WTC11 (cell line): ENCODE results near the gene SLIT1. TPM values are rescaled to one million over a fixed set of nuclear protein-coding genes. Genes with fewer than 3 reads are reported as not detected.

Experiments used
- ATAC-seq: fragments of 200-7000 bp; cut with Tn5 transposase; 2 replicates; pipeline ENCODE4 v1.10.0; 2021; ENCODE audit warnings: mild to moderate bottlenecking, moderate library complexity
- CTCF ChIA-PET: fragments of 300-600 bp; sonication (Branson Sonifier 250); formaldehyde crosslinking; loops from one replicate; lab custom pipeline; 2021; ENCODE audit warnings: antibody characterized with exemption; lab: Charles Lee
- POLR2A ChIA-PET: fragments of 350-600 bp; sonication (Branson Sonifier 250); formaldehyde crosslinking; loops from one replicate; lab custom pipeline; 2021; ENCODE audit warnings: antibody characterized with exemption; lab: Charles Lee
- DNase-seq: peaks from one replicate; pipeline ENCODE4 v3.0.0; 2021; ENCODE audit warnings: low spot score
- H3K27ac Mint-ChIP-seq: 2 replicates; pipeline ENCODE4 v1.8.0; 2021; ENCODE audit warnings: mixed read lengths
- H3K27me3 Mint-ChIP-seq: 2 replicates; pipeline ENCODE4 v1.8.0; 2021; ENCODE audit warnings: low read depth, mild to moderate bottlenecking, moderate library complexity, mixed read lengths
- H3K36me3 Mint-ChIP-seq: 2 replicates; pipeline ENCODE4 v1.8.0; 2021; ENCODE audit warnings: mixed read lengths
- H3K4me1 Mint-ChIP-seq: 2 replicates; pipeline ENCODE4 v1.8.0; 2022; ENCODE audit warnings: mixed read lengths
- H3K4me3 Mint-ChIP-seq: 2 replicates; pipeline ENCODE4 v1.8.0; 2021; ENCODE audit warnings: mild to moderate bottlenecking, moderate library complexity, mixed read lengths
- H3K9me3 Mint-ChIP-seq: 2 replicates; pipeline ENCODE4 v1.8.0; 2021; ENCODE audit warnings: mixed read lengths
- AFF4 ChIP-seq: sonication (generic); formaldehyde crosslinking; IDR thresholded peaks from 2 replicates; pipeline ENCODE4 v1.8.1; 2023; ENCODE audit warnings: mild to moderate bottlenecking, missing genetic modification reagents, borderline replicate concordance
- ARID4B ChIP-seq: sonication (generic); formaldehyde crosslinking; IDR thresholded peaks from 2 replicates; pipeline ENCODE4 v1.8.0; 2023; ENCODE audit warnings: missing genetic modification reagents, mild to moderate bottlenecking, borderline replicate concordance
- ATF3 ChIP-seq: sonication (generic); formaldehyde crosslinking; conservative IDR thresholded peaks from 2 replicates; pipeline ENCODE4 v1.8.1; 2022; ENCODE audit warnings: mild to moderate bottlenecking, missing genetic modification reagents
- ATF6 ChIP-seq: sonication (generic); formaldehyde crosslinking; IDR thresholded peaks from 2 replicates; pipeline ENCODE4 v1.8.1; 2023; ENCODE audit warnings: mild to moderate bottlenecking, missing genetic modification reagents
- CREB1 ChIP-seq: sonication (generic); formaldehyde crosslinking; IDR thresholded peaks from 2 replicates; pipeline ENCODE4 v1.8.0; 2023; ENCODE audit warnings: mild to moderate bottlenecking, missing genetic modification reagents
- CREM ChIP-seq: sonication (generic); formaldehyde crosslinking; IDR thresholded peaks from 2 replicates; pipeline ENCODE4 v1.8.1; 2022; ENCODE audit warnings: mild to moderate bottlenecking, missing genetic modification reagents, moderate library complexity
- FOXP1 ChIP-seq: sonication (generic); formaldehyde crosslinking; IDR thresholded peaks from 2 replicates; pipeline ENCODE4 v1.8.0; 2022; ENCODE audit warnings: missing genetic modification reagents, mild to moderate bottlenecking, moderate library complexity, borderline replicate concordance
- GABPB1 ChIP-seq: sonication (generic); formaldehyde crosslinking; IDR thresholded peaks from 2 replicates; pipeline ENCODE4 v1.8.1; 2023; ENCODE audit warnings: mild to moderate bottlenecking, missing genetic modification reagents
- NFATC4 ChIP-seq: fragments of 250-450 bp; sonication (Bioruptor Pico); IDR thresholded peaks from 2 replicates; pipeline ENCODE4 v1.9.0; 2021; ENCODE audit warnings: mild to moderate bottlenecking
- NR3C1 ChIP-seq: sonication (generic); formaldehyde crosslinking; conservative IDR thresholded peaks from 2 replicates; pipeline ENCODE4 v1.8.1; 2023; ENCODE audit warnings: low read depth, mild to moderate bottlenecking, missing genetic modification reagents
- PRRX2 ChIP-seq: fragments of 250-450 bp; sonication (Bioruptor Pico); IDR thresholded peaks from 2 replicates; pipeline ENCODE4 v1.8.0; 2021; ENCODE audit warnings: mild to moderate bottlenecking
- TCF7 ChIP-seq: sonication (generic); formaldehyde crosslinking; IDR thresholded peaks from 2 replicates; pipeline ENCODE4 v1.8.0; 2022; ENCODE audit warnings: mild to moderate bottlenecking, low read depth, missing genetic modification reagents, moderate library complexity
- TEAD4 ChIP-seq: sonication (generic); formaldehyde crosslinking; IDR thresholded peaks from 2 replicates; pipeline ENCODE4 v1.8.0; 2022; ENCODE audit warnings: mild to moderate bottlenecking, missing genetic modification reagents
- ZNF219 ChIP-seq: sonication (generic); formaldehyde crosslinking; IDR thresholded peaks from 2 replicates; pipeline ENCODE4 v1.8.0; 2023; ENCODE audit warnings: missing genetic modification reagents, mild to moderate bottlenecking, borderline replicate concordance
- ZNF425 ChIP-seq: fragments of 250-450 bp; sonication (Bioruptor Pico); conservative IDR thresholded peaks from 2 replicates; pipeline ENCODE4 v1.9.0; 2021; ENCODE audit warnings: mild to moderate bottlenecking
- ZNF532 ChIP-seq: fragments of 250-450 bp; sonication (Bioruptor Pico); IDR thresholded peaks from 2 replicates; pipeline ENCODE4 v1.9.0; 2021; ENCODE audit warnings: mild to moderate bottlenecking, borderline replicate concordance
- total RNA-seq: library from RNA; stranded (reverse); gene quantifications from 3 replicates; pipeline ENCODE4 v1.2.3, GENCODE V29; 2021

Gene SLIT1
- total RNA-seq, 1 experiment from 2014 or later, result 1.6 TPM

- H3K4me3 Mint-ChIP-seq, result no peak overlapping the region
- no peaks in the 10 kb centered on the region for H3K36me3 Mint-ChIP-seq
- POLR2A ChIA-PET, result no interaction called here
- no peak for DNase-seq
- peaks cover 30% of the 10 kb centered on the region for H3K4me1 Mint-ChIP-seq
- no peak for TF ChIP-seq ZNF219 (CRISPR knock-in tag)
- no peak for TF ChIP-seq GABPB1 (CRISPR knock-in tag)
- no peak for TF ChIP-seq ZNF532 (CRISPR knock-in tag)
- no peak for TF ChIP-seq ZNF425 (CRISPR knock-in tag)
- no peak for TF ChIP-seq CREB1 (CRISPR knock-in tag)
- TF ChIP-seq CREM (CRISPR knock-in tag), result no peak
- no peak for TF ChIP-seq FOXP1 (CRISPR knock-in tag)
- TF ChIP-seq ATF6, result no peak
- no peak for TF ChIP-seq NFATC4 (CRISPR knock-in tag)
- TF ChIP-seq AFF4 (CRISPR knock-in tag), result no peak
- TF ChIP-seq, all 79 proteins: peak for 0
- Mint-ChIP-seq H3K9me3 (no peaks in the 10 kb centered on the region), H3K27ac (peak overlapping the region; percentile 37; the same call in 1 of the 2 replicates), H3K27me3 (no peaks in the 10 kb centered on the region)
- CTCF ChIA-PET, result interaction anchor here (0.8 to 19.8 kb wide), 7 partner anchors 12 to 129 kb away, joined by 3 to 364 read pairs (median 7); no protein-coding TSS in a partner anchor
- ATAC-seq, result no peak
Measured at GRCh38 chr10:97078938-97079445, 106.8 kb downstream of the SLIT1 start.

- no peak overlapping the region for H3K4me3 Mint-ChIP-seq
- CTCF ChIA-PET, result interaction anchor here (0.7 to 19.8 kb wide), 9 partner anchors 11 to 129 kb away, joined by 3 to 364 read pairs (median 8); no protein-coding TSS in a partner anchor
- no peaks in the 10 kb centered on the region for H3K27me3 Mint-ChIP-seq
- TF ChIP-seq NFATC4 (CRISPR knock-in tag), result no peak
- TF ChIP-seq ARID4B (CRISPR knock-in tag), result no peak
- TF ChIP-seq TEAD4 (CRISPR knock-in tag), result no peak
- TF ChIP-seq ATF3 (CRISPR knock-in tag), result no peak
- TF ChIP-seq TCF7 (CRISPR knock-in tag), result no peak
- TF ChIP-seq PRRX2 (CRISPR knock-in tag), result no peak
- no peak for TF ChIP-seq NR3C1 (CRISPR knock-in tag)
Measured at GRCh38 chr10:97078261-97078937, 107.4 kb downstream of the SLIT1 start.

More at GRCh38 chr10:97078261-97078937, 107.4 kb downstream of the SLIT1 start:
- POLR2A ChIA-PET, result no interaction called here
- Mint-ChIP-seq H3K36me3 (no peaks in the 10 kb centered on the region), H3K27ac (peak overlapping the region; percentile 37; the same call in 1 of the 2 replicates), H3K9me3 (no peaks in the 10 kb centered on the region), H3K4me1 (peaks cover 30% of the 10 kb centered on the region)
- no peak for DNase-seq
- peak; percentile 31 for ATAC-seq
